Osteocyte (in vitro differentiated cells): ENCODE data around the gene HERC6. TPM values are rescaled to one million over a fixed set of nuclear protein-coding genes. Genes with fewer than 3 reads are reported as not detected.

Experiments used
- DNase-seq: peaks from one replicate; pipeline ENCODE4 v3.0.0; 2021; ENCODE audit warnings: mixed read lengths; ENCODE audit not compliant: unreplicated experiment; ENCODE audit errors: extremely low spot score
- H3K27ac Mint-ChIP-seq: one replicate; pipeline ENCODE4 v1.8.0; 2021; ENCODE audit warnings: mild to moderate bottlenecking, mixed read lengths; ENCODE audit not compliant: unreplicated experiment
- H3K27me3 Mint-ChIP-seq: one replicate; pipeline ENCODE4 v1.8.0; 2021; ENCODE audit warnings: mixed read lengths; ENCODE audit not compliant: unreplicated experiment
- H3K36me3 Mint-ChIP-seq: one replicate; pipeline ENCODE4 v1.8.0; 2021; ENCODE audit warnings: mixed read lengths; ENCODE audit not compliant: unreplicated experiment
- H3K4me1 Mint-ChIP-seq: one replicate; pipeline ENCODE4 v1.8.0; 2021; ENCODE audit warnings: mixed read lengths; ENCODE audit not compliant: unreplicated experiment
- H3K4me3 Mint-ChIP-seq: one replicate; pipeline ENCODE4 v1.8.0; 2021; ENCODE audit warnings: mild to moderate bottlenecking, moderate library complexity, mixed read lengths; ENCODE audit not compliant: unreplicated experiment
- H3K9me3 Mint-ChIP-seq: one replicate; pipeline ENCODE4 v1.8.0; 2021; ENCODE audit warnings: mixed read lengths; ENCODE audit not compliant: unreplicated experiment
- CTCF ChIP-seq: fragments of 200-600 bp; sonication (generic); IDR thresholded peaks from 2 replicates; pipeline ENCODE4 v1.5.0; 2021; ENCODE audit warnings: antibody characterized with exemption, mild to moderate bottlenecking, moderate library complexity
- total RNA-seq: library from RNA; stranded (reverse); gene quantifications from 2 replicates; pipeline ENCODE4 v1.2.1, GENCODE V29; 2021

The HERC6 gene
- total RNA-seq, 1 donor from 2014 or later = 2.3 TPM

GRCh38 chr4:88413801-88414200 lies 35.1 kb downstream of the HERC6 start:
- Mint-ChIP-seq H3K27me3 (peaks cover 14% of the 10 kb centered on the region), H3K4me1 (no peaks in the 10 kb centered on the region), H3K4me3 (no peak overlapping the region), H3K36me3 (no peaks in the 10 kb centered on the region), H3K27ac (no peak overlapping the region), H3K9me3 (no peaks in the 10 kb centered on the region)
- DNase-seq = no peak
- no peak for TF ChIP-seq CTCF

GRCh38 chr4:88414755-88415154 lies 36.1 kb downstream of the HERC6 start:
- TF ChIP-seq CTCF = no peak
- Mint-ChIP-seq H3K27ac (no peak overlapping the region), H3K4me3 (no peak overlapping the region), H3K4me1 (no peaks in the 10 kb centered on the region), H3K27me3 (peaks cover 14% of the 10 kb centered on the region), H3K36me3 (no peaks in the 10 kb centered on the region), H3K9me3 (no peaks in the 10 kb centered on the region)
- DNase-seq = no peak

GRCh38 chr4:88415982-88416381 lies 37.3 kb downstream of the HERC6 start:
- no peaks in the 10 kb centered on the region for H3K36me3 Mint-ChIP-seq

GRCh38 chr4:88418411-88418810 lies 39.8 kb downstream of the HERC6 start:
- Mint-ChIP-seq H3K9me3 (no peaks in the 10 kb centered on the region), H3K27ac (no peak overlapping the region), H3K36me3 (no peaks in the 10 kb centered on the region), H3K27me3 (peaks cover 17% of the 10 kb centered on the region), H3K4me1 (no peaks in the 10 kb centered on the region), H3K4me3 (no peak overlapping the region)
- no peak for TF ChIP-seq CTCF
- no peak for DNase-seq

More at GRCh38 chr4:88415982-88416381, 37.3 kb downstream of the HERC6 start:
- DNase-seq = no peak
- Mint-ChIP-seq H3K27ac (no peak overlapping the region), H3K27me3 (peaks cover 11% of the 10 kb centered on the region), H3K4me1 (no peaks in the 10 kb centered on the region), H3K4me3 (no peak overlapping the region), H3K9me3 (no peaks in the 10 kb centered on the region)
- TF ChIP-seq CTCF = no peak

GRCh38 chr4:88419874-88420273 lies 41.2 kb downstream of the HERC6 start:
- H3K4me3 Mint-ChIP-seq = no peak overlapping the region
- H3K4me1 Mint-ChIP-seq = no peaks in the 10 kb centered on the region
- H3K27ac Mint-ChIP-seq = no peak overlapping the region
- peaks cover 19% of the 10 kb centered on the region for H3K27me3 Mint-ChIP-seq
- no peaks in the 10 kb centered on the region for H3K9me3 Mint-ChIP-seq
- no peak for TF ChIP-seq CTCF
- no peak for DNase-seq
- no peaks in the 10 kb centered on the region for H3K36me3 Mint-ChIP-seq
